DOHH2 (cell line): ENCODE results near the gene AQP7.

Experiments used
- H3F3A ChIP-seq: fragments of 200-600 bp; sonication (generic), shearing (Covaris generic); 2 replicates; pipeline ENCODE4 v1.6.0; 2016; ENCODE audit warnings: antibody characterized with exemption, mild to moderate bottlenecking; ENCODE audit not compliant: control insufficient read depth, insufficient read depth
- H3K27ac ChIP-seq: fragments of 200-600 bp; sonication (generic); 2 replicates; pipeline ENCODE4 v1.5.1; 2014; ENCODE audit warnings: low read depth, mild to moderate bottlenecking, low read length, moderate library complexity
- H3K27me3 ChIP-seq: fragments of 200-600 bp; sonication (generic); 2 replicates; pipeline ENCODE4 v1.6.1; 2014; ENCODE audit warnings: mild to moderate bottlenecking, low read length, mixed read lengths; ENCODE audit not compliant: control insufficient read depth
- H3K36me3 ChIP-seq: fragments of 200-600 bp; sonication (generic); 2 replicates; pipeline ENCODE4 v1.6.1; 2014; ENCODE audit warnings: mild to moderate bottlenecking, low read length, moderate library complexity, mixed read lengths; ENCODE audit not compliant: control insufficient read depth
- H3K4me1 ChIP-seq: fragments of 200-600 bp; sonication (generic); 2 replicates; pipeline ENCODE4 v1.6.1; 2014; ENCODE audit warnings: mild to moderate bottlenecking, low read length, mixed read lengths; ENCODE audit not compliant: control insufficient read depth
- H3K4me2 ChIP-seq: fragments of 200-600 bp; sonication (generic); 2 replicates; pipeline ENCODE4 v1.6.0; 2014; ENCODE audit warnings: mild to moderate bottlenecking, low read length, moderate library complexity
- H3K4me3 ChIP-seq: fragments of 200-600 bp; sonication (generic); 2 replicates; pipeline ENCODE4 v1.5.1; 2014; ENCODE audit warnings: mild to moderate bottlenecking, low read length, mixed read lengths
- H3K79me2 ChIP-seq: fragments of 200-600 bp; sonication (generic); 2 replicates; pipeline ENCODE4 v1.6.1; 2014; ENCODE audit warnings: mild to moderate bottlenecking, low read length, mixed read lengths; ENCODE audit not compliant: control insufficient read depth
- H3K9me2 ChIP-seq: fragments of 200-600 bp; sonication (generic); replicated peaks from 2 replicates; pipeline ENCODE4 v1.6.1; 2014; ENCODE audit warnings: mild to moderate bottlenecking, low read length, mixed read lengths; ENCODE audit not compliant: control insufficient read depth
- H3K9me3 ChIP-seq: fragments of 200-600 bp; sonication (generic); 2 replicates; pipeline ENCODE4 v1.6.1; 2014; ENCODE audit warnings: antibody characterized with exemption, low read length, mixed read lengths; ENCODE audit not compliant: control insufficient read depth, insufficient read depth
- H4K20me1 ChIP-seq: fragments of 200-600 bp; sonication (generic); 2 replicates; pipeline ENCODE4 v1.6.0; 2014; ENCODE audit warnings: low read depth, mild to moderate bottlenecking, antibody characterized with exemption, low read length, moderate library complexity; ENCODE audit not compliant: control insufficient read depth, insufficient read depth
- CTCF ChIP-seq: fragments of 200-600 bp; sonication (generic); IDR thresholded peaks from one replicate; pipeline ENCODE4 v1.5.1; 2014; ENCODE audit warnings: antibody characterized with exemption, mild to moderate bottlenecking, low read depth, low read length; ENCODE audit not compliant: poor library complexity, severe bottlenecking
- EZH2phosphoT487 ChIP-seq: fragments of 200-600 bp; sonication (generic); IDR thresholded peaks from 2 replicates; pipeline ENCODE4 v1.6.1; 2017; ENCODE audit warnings: borderline replicate concordance, mild to moderate bottlenecking, antibody characterized with exemption, low read length, moderate library complexity, mixed read lengths

Gene AQP7

GRCh38 chr9:33419708-33420303 lies 17.4 kb upstream of the AQP7 start:
- H3K27me3 ChIP-seq, result no peaks in the 10 kb centered on the region
- H3K4me3 ChIP-seq, result no peak overlapping the region
- no peaks in the 10 kb centered on the region for H3K9me3 ChIP-seq
- no peak overlapping the region for H3K4me2 ChIP-seq
- H3K9me2 ChIP-seq, result no peaks in the 10 kb centered on the region
- H3F3A ChIP-seq, result no peaks in the 10 kb centered on the region
- no peak overlapping the region for H3K27ac ChIP-seq
- TF ChIP-seq CTCF, result no peak
- TF ChIP-seq EZH2phosphoT487, result no peak
- no peaks in the 10 kb centered on the region for H3K36me3 ChIP-seq
- H4K20me1 ChIP-seq, result no peaks in the 10 kb centered on the region
- no peaks in the 10 kb centered on the region for H3K4me1 ChIP-seq
- no peaks in the 10 kb centered on the region for H3K79me2 ChIP-seq

GRCh38 chr9:33418090-33418489 lies 15.7 kb upstream of the AQP7 start:
- TF ChIP-seq CTCF (no peak), EZH2phosphoT487 (no peak)
- no peak overlapping the region for H3K4me2 ChIP-seq
- no peaks in the 10 kb centered on the region for H3K79me2 ChIP-seq
- no peaks in the 10 kb centered on the region for H3F3A ChIP-seq
- no peaks in the 10 kb centered on the region for H3K9me2 ChIP-seq
- no peaks in the 10 kb centered on the region for H4K20me1 ChIP-seq
- H3K9me3 ChIP-seq, result no peaks in the 10 kb centered on the region
- H3K27ac ChIP-seq, result no peak overlapping the region
- H3K4me1 ChIP-seq, result no peaks in the 10 kb centered on the region
- no peaks in the 10 kb centered on the region for H3K36me3 ChIP-seq
- no peak overlapping the region for H3K4me3 ChIP-seq
- H3K27me3 ChIP-seq, result no peaks in the 10 kb centered on the region

GRCh38 chr9:33416996-33417395 lies 14.6 kb upstream of the AQP7 start:
- Histone ChIP-seq H3K27ac (no peak overlapping the region), H3K4me2 (no peak overlapping the region)

More at GRCh38 chr9:33416996-33417395, 14.6 kb upstream of the AQP7 start:
- no peaks in the 10 kb centered on the region for H3K9me3 ChIP-seq
- no peaks in the 10 kb centered on the region for H3K79me2 ChIP-seq
- TF ChIP-seq EZH2phosphoT487 (no peak), CTCF (no peak)
- no peaks in the 10 kb centered on the region for H4K20me1 ChIP-seq
- no peaks in the 10 kb centered on the region for H3K27me3 ChIP-seq
- H3K36me3 ChIP-seq, result no peaks in the 10 kb centered on the region
- H3K9me2 ChIP-seq, result no peaks in the 10 kb centered on the region
- no peak overlapping the region for H3K4me3 ChIP-seq
- H3K4me1 ChIP-seq, result no peaks in the 10 kb centered on the region
- H3F3A ChIP-seq, result no peaks in the 10 kb centered on the region
